Measurements from ENCODE around the gene PEPD.

PEPD gene

DNA sequence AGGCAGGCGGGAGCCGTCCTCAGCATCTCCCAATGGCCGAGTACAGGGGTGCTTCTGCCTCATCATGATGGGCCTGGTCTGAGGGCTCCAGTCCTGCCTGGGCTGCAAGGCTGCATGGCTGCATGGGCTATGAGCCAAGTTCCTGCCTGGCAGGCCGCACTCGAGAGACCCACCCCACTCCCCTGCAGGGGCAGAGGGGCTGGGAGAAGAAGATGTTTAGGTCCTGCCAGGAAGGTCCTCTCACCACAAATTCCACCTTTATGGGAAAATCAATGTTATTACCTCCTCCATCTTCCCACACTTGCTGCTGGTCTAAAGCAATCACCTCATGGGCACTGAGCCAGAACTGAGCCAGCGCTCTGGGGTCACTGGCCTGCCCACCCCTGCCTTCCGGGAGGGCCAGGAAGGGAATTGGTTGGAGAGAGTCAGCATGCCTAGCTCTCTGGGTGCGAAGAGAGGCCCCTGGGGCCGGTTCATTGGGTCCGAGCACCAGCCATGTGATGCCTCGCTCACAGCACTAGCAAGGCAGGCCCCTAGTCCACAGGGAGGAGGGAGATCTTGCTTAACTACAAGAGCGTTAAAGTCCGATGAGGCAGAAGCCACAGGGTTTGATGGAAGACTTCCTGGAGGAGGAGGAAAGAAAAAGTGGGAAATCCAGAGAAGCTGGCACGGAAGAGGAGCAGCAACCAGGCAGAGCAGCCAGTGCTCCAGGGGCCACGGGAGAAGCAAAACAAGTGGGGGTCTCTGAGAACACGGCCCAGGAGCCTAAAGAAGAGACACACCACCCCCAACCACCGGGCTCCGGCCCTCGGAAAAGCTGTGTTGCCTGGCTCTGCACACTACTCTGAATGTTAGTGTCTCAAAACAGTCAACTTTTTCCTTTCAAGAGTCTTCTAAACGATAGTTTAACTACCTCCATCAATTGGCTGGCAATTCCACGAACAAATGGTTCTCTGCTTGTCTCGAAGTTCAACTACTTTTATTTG, 84.9 kb downstream of the PEPD start:
- WGBS (ENCODE audit: insufficient coverage), result 98% methylated on average over 18 of the region's 22 CpGs
- ChIA-PET POLR2A (no interaction called here), CTCF (interaction anchor here (0.8 kb wide), 1 partner anchor 332 kb away, joined by 3 read pairs; no protein-coding TSS in a partner anchor)
- DNase-seq, result no peak
- Histone ChIP-seq H3K9me3 (ENCODE audit: control extremely low read depth in 1 of 5, control insufficient read depth in 4 of 5, insufficient read depth in 2 of 5, low read depth in 1 of 5, low read length in 4 of 5) (no peaks in the 10 kb centered on the region), H3K4me3 (ENCODE audit: control insufficient read depth in 1 of 7, extremely low read depth in 1 of 7, insufficient read depth in 4 of 7, low read depth in 2 of 7, low read length in 6 of 7) (no peak overlapping the region), H3K4me1 (ENCODE audit: control extremely low read depth in 1 of 4, control insufficient read depth in 4 of 4, insufficient read depth in 4 of 4, low read length in 3 of 4) (peaks cover 0 to 10% (median 6%) of the 10 kb centered on the region in 4 experiments), H3K27ac (ENCODE audit: insufficient read depth in 1 of 2, low read depth in 1 of 2, low read length in 2 of 2, poor library complexity in 1 of 2, severe bottlenecking in 2 of 2) (no peak overlapping the region), H3K36me3 (ENCODE audit: control insufficient read depth in 4 of 4, insufficient read depth in 4 of 4, low read length in 3 of 4) (no peaks in the 10 kb centered on the region), H3K27me3 (replicated peaks in 2 of 5; ENCODE audit: control insufficient read depth in 4 of 5, insufficient read depth in 5 of 5, low read length in 4 of 5) (no peaks in the 10 kb centered on the region)

DNA sequence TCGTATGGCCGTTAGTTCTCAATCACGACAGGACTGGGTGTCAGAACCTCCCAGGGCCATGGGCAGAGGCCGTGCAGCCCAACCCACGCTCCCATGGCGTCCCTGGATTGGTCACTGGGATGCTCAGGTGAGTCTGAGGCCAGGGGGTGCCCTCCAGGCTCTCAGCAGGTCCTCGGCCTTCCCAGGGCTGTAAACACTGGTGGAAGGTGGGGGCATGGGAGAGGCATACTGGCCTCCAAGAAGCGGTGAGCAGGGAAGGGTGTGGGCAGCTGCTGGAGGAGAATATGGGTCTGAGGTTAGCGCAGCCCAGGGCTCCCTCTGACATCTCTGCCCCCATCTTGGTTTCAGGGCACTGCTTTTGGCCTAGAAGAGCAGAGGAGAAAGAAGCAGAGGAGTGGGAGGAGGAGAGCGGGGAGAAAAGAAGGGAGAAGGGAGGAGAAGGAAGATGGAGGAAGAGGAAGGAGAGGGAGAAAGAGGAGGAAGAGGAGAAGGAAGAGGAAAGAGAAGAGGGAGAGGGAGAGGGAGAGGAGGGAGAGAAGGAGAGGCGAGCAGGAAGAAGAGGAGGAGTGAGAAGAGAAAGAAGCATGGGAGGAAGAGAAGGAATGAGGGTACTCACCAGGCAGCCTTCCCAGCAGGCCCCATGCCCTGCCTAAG, 85.8 kb downstream of the PEPD start:
- no peak for DNase-seq
- H3K36me3 ChIP-seq (ENCODE audit: control insufficient read depth in 4 of 4, insufficient read depth in 4 of 4, low read length in 3 of 4), result no peaks in the 10 kb centered on the region
- 97% methylated on average over 10 of the region's 11 CpGs for WGBS (ENCODE audit: insufficient coverage)
- no peaks in the 10 kb centered on the region for H3K9me3 ChIP-seq (ENCODE audit: control extremely low read depth in 1 of 5, control insufficient read depth in 4 of 5, insufficient read depth in 2 of 5, low read depth in 1 of 5, low read length in 4 of 5)
- no peak overlapping the region for H3K27ac ChIP-seq (ENCODE audit: insufficient read depth in 1 of 2, low read depth in 1 of 2, low read length in 2 of 2, poor library complexity in 1 of 2, severe bottlenecking in 2 of 2)
- ChIA-PET POLR2A (no interaction called here), CTCF (no interaction called here)
- H3K4me3 ChIP-seq (ENCODE audit: control insufficient read depth in 1 of 7, extremely low read depth in 1 of 7, insufficient read depth in 4 of 7, low read depth in 2 of 7, low read length in 6 of 7), result no peak overlapping the region
- H3K4me1 ChIP-seq (ENCODE audit: control extremely low read depth in 1 of 4, control insufficient read depth in 4 of 4, insufficient read depth in 4 of 4, low read length in 3 of 4), result peaks cover 0 to 2% (median 0%) of the 10 kb centered on the region in 4 experiments
- H3K27me3 ChIP-seq (replicated peaks in 2 of 5; ENCODE audit: control insufficient read depth in 4 of 5, insufficient read depth in 5 of 5, low read length in 4 of 5), result no peaks in the 10 kb centered on the region

DNA sequence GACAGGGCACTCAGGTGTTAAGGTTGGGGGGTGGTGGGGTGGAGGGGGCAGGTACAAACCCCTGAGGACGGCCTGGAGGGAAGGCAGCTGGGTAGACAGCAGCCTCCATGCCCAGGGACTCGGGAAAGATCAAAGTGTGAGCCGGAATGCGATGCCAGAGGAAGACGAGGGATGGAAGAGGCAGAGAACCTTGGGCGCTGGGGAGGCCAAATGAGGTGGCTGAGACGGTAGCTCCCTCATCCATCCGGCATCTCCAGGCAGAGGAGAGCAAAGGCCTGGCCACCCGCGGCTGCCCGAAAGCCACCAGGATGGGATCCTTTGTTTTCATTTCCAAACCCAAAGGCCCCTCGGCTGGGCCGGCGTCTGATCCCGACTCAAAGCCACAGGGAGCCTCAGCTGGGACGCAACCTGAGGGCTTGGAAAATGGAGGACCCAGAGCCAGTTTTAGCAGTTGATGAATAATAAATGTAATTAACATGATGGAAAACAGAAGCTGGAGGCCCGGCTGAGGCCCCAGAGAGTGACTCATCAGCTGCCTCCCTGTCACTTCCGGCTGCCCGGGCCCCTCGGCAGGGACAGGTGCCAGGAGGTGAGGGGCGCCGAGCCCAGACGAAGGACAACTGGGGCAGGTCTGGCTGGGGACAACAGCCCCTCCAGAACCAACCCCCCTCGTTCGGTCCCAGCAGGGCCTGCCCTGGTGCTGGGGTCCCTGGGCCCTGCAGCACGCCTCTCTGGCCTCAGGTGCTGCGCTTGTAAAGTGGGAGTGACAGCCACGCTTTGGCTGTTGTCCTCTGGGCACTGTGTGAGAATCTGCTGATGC, 86.5 kb downstream of the PEPD start:
- H3K36me3 ChIP-seq (ENCODE audit: control insufficient read depth in 4 of 4, insufficient read depth in 4 of 4, low read length in 3 of 4), result no peaks in the 10 kb centered on the region
- H3K27ac ChIP-seq (ENCODE audit: insufficient read depth in 1 of 2, low read depth in 1 of 2, low read length in 2 of 2, poor library complexity in 1 of 2, severe bottlenecking in 2 of 2), result no peak overlapping the region
- WGBS (ENCODE audit: insufficient coverage), result 89% methylated on average over 28 of the region's 28 CpGs
- H3K4me3 ChIP-seq (ENCODE audit: control insufficient read depth in 1 of 7, extremely low read depth in 1 of 7, insufficient read depth in 4 of 7, low read depth in 2 of 7, low read length in 6 of 7), result no peak overlapping the region
- H3K27me3 ChIP-seq (replicated peaks in 2 of 5; ENCODE audit: control insufficient read depth in 4 of 5, insufficient read depth in 5 of 5, low read length in 4 of 5), result no peaks in the 10 kb centered on the region
- ChIA-PET POLR2A (no interaction called here), CTCF (interaction anchor here (4.0 kb wide), 1 partner anchor 336 kb away, joined by 50 read pairs; no protein-coding TSS in a partner anchor)
- no peaks in the 10 kb centered on the region for H3K4me1 ChIP-seq (ENCODE audit: control extremely low read depth in 1 of 4, control insufficient read depth in 4 of 4, insufficient read depth in 4 of 4, low read length in 3 of 4)
- peak in 2 of 3 donors; percentile 22 to 43 for DNase-seq
- no peaks in the 10 kb centered on the region for H3K9me3 ChIP-seq (ENCODE audit: control extremely low read depth in 1 of 5, control insufficient read depth in 4 of 5, insufficient read depth in 2 of 5, low read depth in 1 of 5, low read length in 4 of 5)

DNA sequence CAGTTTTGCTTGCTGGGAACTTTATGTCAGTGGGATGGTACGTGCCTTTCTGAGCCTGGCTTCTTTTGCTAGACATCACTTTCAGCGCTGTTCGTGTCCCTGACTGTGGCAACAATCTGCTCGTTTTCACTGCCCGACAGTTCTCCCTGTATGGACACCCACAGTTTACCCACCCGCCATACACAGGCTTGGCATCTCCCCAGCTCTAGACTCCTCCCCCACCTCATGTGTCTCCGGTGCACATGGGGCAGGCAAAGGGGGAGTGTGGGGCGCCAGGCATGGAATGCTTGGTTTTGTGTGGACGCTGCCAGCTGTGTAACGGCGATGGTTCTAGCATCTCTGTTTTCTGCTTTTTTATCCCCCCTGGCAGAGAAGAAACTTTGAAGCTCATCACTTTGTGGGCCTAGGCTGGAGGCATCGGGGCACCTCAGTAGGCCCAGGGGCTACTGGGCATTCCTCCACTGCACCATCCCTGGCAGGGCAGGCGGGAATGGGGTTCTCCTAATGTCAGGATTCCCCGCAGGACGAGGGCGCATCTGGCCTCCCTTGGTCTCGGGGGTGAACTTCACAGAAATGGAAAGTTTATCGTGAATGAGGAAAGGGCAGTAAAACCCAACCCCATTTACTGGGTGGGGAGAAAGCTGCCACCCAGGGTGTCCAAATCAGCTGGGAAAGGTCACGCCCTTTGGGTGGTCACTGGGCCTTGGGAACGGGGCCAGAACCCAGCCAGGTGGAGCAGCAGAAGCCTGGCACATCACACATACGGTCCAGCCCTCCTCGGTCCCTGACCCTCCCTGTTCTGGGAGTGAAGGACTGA, 87.3 kb downstream of the PEPD start:
- ChIA-PET CTCF (interaction anchor here (4.0 kb wide), 1 partner anchor 336 kb away, joined by 50 read pairs; no protein-coding TSS in a partner anchor), POLR2A (no interaction called here)
- H3K9me3 ChIP-seq (ENCODE audit: control extremely low read depth in 1 of 5, control insufficient read depth in 4 of 5, insufficient read depth in 2 of 5, low read depth in 1 of 5, low read length in 4 of 5), result no peaks in the 10 kb centered on the region
- no peak overlapping the region for H3K4me3 ChIP-seq (ENCODE audit: control insufficient read depth in 1 of 7, extremely low read depth in 1 of 7, insufficient read depth in 4 of 7, low read depth in 2 of 7, low read length in 6 of 7)
- DNase-seq, result no peak
- H3K27ac ChIP-seq (ENCODE audit: insufficient read depth in 1 of 2, low read depth in 1 of 2, low read length in 2 of 2, poor library complexity in 1 of 2, severe bottlenecking in 2 of 2), result no peak overlapping the region
- 97% methylated on average over 20 of the region's 22 CpGs for WGBS (ENCODE audit: insufficient coverage)
- H3K36me3 ChIP-seq (ENCODE audit: control insufficient read depth in 4 of 4, insufficient read depth in 4 of 4, low read length in 3 of 4), result no peaks in the 10 kb centered on the region
- no peaks in the 10 kb centered on the region for H3K4me1 ChIP-seq (ENCODE audit: control extremely low read depth in 1 of 4, control insufficient read depth in 4 of 4, insufficient read depth in 4 of 4, low read length in 3 of 4)
- H3K27me3 ChIP-seq (replicated peaks in 2 of 5; ENCODE audit: control insufficient read depth in 4 of 5, insufficient read depth in 5 of 5, low read length in 4 of 5), result no peaks in the 10 kb centered on the region

DNA sequence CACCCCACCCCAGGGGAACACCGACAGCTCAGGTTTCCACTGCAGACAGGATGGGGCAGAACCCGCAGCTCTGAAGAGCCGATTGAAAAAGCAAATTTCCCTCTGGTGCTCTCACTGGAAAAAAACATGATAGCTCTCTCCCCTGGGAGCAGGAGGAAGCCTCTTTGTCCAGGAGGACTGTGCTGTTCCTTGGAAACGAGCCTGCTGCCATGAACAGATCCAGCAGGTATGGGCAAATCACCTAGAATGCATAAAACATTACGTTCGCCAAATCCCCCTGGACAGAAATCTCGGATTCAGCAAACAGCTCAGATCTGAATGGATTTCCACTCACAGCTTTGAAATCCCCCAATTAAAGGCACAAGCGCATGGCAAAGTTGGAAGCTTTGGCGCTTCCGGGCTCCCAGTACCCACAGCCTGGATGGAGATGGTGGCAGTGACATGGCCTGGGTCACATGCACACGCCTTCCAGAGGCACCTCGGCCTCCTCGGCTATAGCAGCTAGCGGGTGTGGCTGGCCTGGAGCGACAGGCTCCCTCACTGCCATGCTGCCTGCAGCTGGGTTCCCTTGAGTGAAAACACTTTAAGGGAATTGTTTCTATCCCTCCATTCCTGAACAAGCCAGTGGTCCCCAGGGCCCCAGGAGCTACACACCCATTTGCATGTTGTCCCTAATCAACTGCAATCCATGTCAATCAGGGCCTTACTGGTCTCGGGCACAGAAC, 89.0 kb downstream of the PEPD start:
- no peak for DNase-seq
- Histone ChIP-seq H3K4me1 (ENCODE audit: control extremely low read depth in 1 of 4, control insufficient read depth in 4 of 4, insufficient read depth in 4 of 4, low read length in 3 of 4) (no peaks in the 10 kb centered on the region), H3K27ac (ENCODE audit: insufficient read depth in 1 of 2, low read depth in 1 of 2, low read length in 2 of 2, poor library complexity in 1 of 2, severe bottlenecking in 2 of 2) (no peak overlapping the region), H3K36me3 (ENCODE audit: control insufficient read depth in 4 of 4, insufficient read depth in 4 of 4, low read length in 3 of 4) (no peaks in the 10 kb centered on the region), H3K4me3 (ENCODE audit: control insufficient read depth in 1 of 7, extremely low read depth in 1 of 7, insufficient read depth in 4 of 7, low read depth in 2 of 7, low read length in 6 of 7) (no peak overlapping the region), H3K9me3 (ENCODE audit: control extremely low read depth in 1 of 5, control insufficient read depth in 4 of 5, insufficient read depth in 2 of 5, low read depth in 1 of 5, low read length in 4 of 5) (no peaks in the 10 kb centered on the region), H3K27me3 (replicated peaks in 2 of 5; ENCODE audit: control insufficient read depth in 4 of 5, insufficient read depth in 5 of 5, low read length in 4 of 5) (no peaks in the 10 kb centered on the region)
- WGBS (ENCODE audit: insufficient coverage), result 96% methylated on average over 14 of the region's 16 CpGs
- POLR2A ChIA-PET, result no interaction called here
- CTCF ChIA-PET, result interaction anchor here (0.6 to 4.0 kb wide), 9 partner anchors 8 to 1388 kb away, joined by 3 to 50 read pairs (median 4); no protein-coding TSS in a partner anchor

DNA sequence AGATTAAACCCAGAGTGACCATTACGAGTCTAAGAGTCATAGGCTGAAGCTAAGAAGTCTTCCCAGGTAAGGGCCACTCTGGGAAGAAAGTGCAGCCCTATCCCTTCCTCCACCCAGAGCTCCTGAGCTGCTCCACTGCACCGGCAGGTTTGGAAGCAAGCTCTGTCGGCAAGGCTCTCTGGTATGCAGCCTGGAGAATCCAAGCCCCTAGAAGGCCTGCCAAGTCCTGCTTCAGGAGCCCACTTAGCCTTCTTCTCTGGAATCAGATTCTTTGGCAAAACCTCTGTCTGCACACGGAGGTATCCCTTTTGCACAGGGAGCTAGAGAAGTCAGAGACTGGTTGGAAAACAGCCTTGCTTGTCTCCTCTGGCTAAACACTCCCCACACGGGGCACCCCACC, 89.6 kb downstream of the PEPD start:
- ChIA-PET CTCF (interaction anchor here (0.6 to 4.0 kb wide), 8 partner anchors 9 to 1388 kb away, joined by 3 to 50 read pairs (median 4); no protein-coding TSS in a partner anchor), POLR2A (no interaction called here)

More for the DNA sequence above, 89.6 kb downstream of the PEPD start:
- no peaks in the 10 kb centered on the region for H3K9me3 ChIP-seq (ENCODE audit: control extremely low read depth in 1 of 5, control insufficient read depth in 4 of 5, insufficient read depth in 2 of 5, low read depth in 1 of 5, low read length in 4 of 5)
- H3K4me3 ChIP-seq (ENCODE audit: control insufficient read depth in 1 of 7, extremely low read depth in 1 of 7, insufficient read depth in 4 of 7, low read depth in 2 of 7, low read length in 6 of 7), result no peak overlapping the region
- 85% methylated on average over 4 of the region's 5 CpGs for WGBS (ENCODE audit: insufficient coverage)
- H3K4me1 ChIP-seq (ENCODE audit: control extremely low read depth in 1 of 4, control insufficient read depth in 4 of 4, insufficient read depth in 4 of 4, low read length in 3 of 4), result no peaks in the 10 kb centered on the region
- no peak for DNase-seq
- H3K27me3 ChIP-seq (replicated peaks in 2 of 5; ENCODE audit: control insufficient read depth in 4 of 5, insufficient read depth in 5 of 5, low read length in 4 of 5), result no peaks in the 10 kb centered on the region
- no peak overlapping the region for H3K27ac ChIP-seq (ENCODE audit: insufficient read depth in 1 of 2, low read depth in 1 of 2, low read length in 2 of 2, poor library complexity in 1 of 2, severe bottlenecking in 2 of 2)
- no peaks in the 10 kb centered on the region for H3K36me3 ChIP-seq (ENCODE audit: control insufficient read depth in 4 of 4, insufficient read depth in 4 of 4, low read length in 3 of 4)

Data from common myeloid progenitor, CD34-positive (primary cell).